ENCODE measurements around the gene MARCHF10. TPM values are rescaled to one million over a fixed set of nuclear protein-coding genes. Genes with fewer than 3 reads are reported as not detected.
A peak's percentile ranks its signal among the peaks of the same experiment; 100 is the strongest.

MARCHF10 gene
- total and polyA plus RNA-seq, 2 donors (not counting 1 experiment from before 2014, with no cell fraction given) = 0.17 TPM; not detected in 1

DNA sequence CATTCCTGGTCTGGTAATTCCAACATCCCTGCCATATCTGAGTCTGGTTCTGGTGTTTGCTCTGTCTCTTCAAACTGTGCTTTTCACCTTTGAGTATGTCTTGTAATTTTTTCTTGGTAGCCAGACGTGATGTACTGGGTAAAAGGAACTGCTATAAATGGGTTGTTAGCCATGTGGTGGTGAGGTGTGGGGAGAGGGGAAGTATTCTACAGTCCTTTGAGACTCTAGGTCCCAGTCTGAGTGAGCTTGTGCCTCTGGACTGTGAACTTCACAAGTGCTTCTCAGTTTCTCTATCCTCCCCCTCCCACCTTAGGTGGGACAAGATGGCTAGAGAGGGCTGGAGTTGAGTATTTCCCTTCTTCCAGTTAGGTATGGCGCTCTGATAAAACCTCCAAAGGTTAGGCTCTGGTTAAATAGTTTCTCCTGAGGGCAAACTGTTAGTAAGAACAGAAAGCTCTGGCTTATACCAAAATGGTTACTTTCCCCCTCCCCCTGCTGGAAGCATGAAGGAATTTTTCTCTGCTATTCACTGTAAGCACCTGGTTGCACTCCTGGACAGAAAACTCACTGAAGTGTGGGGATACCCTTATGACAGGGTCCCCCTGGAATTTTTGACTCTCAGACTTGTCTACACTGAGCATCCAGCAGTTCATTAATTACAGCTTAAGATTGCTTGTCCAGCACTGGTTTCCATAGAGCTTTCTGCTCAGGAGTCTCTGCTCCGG lies 87.8 kb downstream of the MARCHF10 start:
- no peak for TF ChIP-seq EZH2 (IDR thresholded peaks at IDR 0.05; ENCODE audit: low read length, missing control alignments)
- TF ChIP-seq, protein P1, sequence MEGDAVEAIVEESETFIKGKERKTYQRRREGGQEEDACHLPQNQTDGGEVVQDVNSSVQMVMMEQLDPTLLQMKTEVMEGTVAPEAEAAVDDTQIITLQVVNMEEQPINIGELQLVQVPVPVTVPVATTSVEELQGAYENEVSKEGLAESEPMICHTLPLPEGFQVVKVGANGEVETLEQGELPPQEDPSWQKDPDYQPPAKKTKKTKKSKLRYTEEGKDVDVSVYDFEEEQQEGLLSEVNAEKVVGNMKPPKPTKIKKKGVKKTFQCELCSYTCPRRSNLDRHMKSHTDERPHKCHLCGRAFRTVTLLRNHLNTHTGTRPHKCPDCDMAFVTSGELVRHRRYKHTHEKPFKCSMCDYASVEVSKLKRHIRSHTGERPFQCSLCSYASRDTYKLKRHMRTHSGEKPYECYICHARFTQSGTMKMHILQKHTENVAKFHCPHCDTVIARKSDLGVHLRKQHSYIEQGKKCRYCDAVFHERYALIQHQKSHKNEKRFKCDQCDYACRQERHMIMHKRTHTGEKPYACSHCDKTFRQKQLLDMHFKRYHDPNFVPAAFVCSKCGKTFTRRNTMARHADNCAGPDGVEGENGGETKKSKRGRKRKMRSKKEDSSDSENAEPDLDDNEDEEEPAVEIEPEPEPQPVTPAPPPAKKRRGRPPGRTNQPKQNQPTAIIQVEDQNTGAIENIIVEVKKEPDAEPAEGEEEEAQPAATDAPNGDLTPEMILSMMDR (conservative IDR thresholded peaks at IDR 0.05 in 1 of 2, IDR thresholded peaks at IDR 0.05 in 1 of 2; ENCODE audit: low read depth in 1 of 2, low read length in 2 of 2) = peak in 1 of 2 donors; percentile 24
- Histone ChIP-seq H3K9ac (ENCODE audit: insufficient read depth, low read length) (no peak overlapping the region), H3K4me2 (ENCODE audit: extremely low read depth, insufficient read depth, low read length) (no peak overlapping the region), H3K9me3 (ENCODE audit: control insufficient read depth, insufficient read depth, low read depth, low read length) (no peaks in the 10 kb centered on the region), H4K20me1 (ENCODE audit: control insufficient read depth, extremely low read depth, insufficient read depth, low read length) (no peaks in the 10 kb centered on the region), H3K4me3 (replicated peaks in 1 of 4; ENCODE audit: control extremely low read depth in 1 of 4, insufficient read depth in 1 of 4, low read depth in 3 of 4, low read length in 4 of 4) (no peak overlapping the region), H2AFZ (ENCODE audit: low read length) (no peak overlapping the region), H3K36me3 (ENCODE audit: control insufficient read depth, insufficient read depth, low read length) (no peaks in the 10 kb centered on the region), H3K27me3 (ENCODE audit: control insufficient read depth, insufficient read depth, low read length) (no peaks in the 10 kb centered on the region), H3K79me2 (ENCODE audit: control insufficient read depth, insufficient read depth, low read length) (no peaks in the 10 kb centered on the region), H3K27ac (ENCODE audit: insufficient read depth, low read length) (no peak overlapping the region), H3K4me1 (ENCODE audit: control insufficient read depth, extremely low read depth, insufficient read depth, low read length) (no peaks in the 10 kb centered on the region)
- peak in 1 of 2 donors; percentile 42 for DNase-seq (ENCODE audit: low read depth in 2 of 2)

DNA sequence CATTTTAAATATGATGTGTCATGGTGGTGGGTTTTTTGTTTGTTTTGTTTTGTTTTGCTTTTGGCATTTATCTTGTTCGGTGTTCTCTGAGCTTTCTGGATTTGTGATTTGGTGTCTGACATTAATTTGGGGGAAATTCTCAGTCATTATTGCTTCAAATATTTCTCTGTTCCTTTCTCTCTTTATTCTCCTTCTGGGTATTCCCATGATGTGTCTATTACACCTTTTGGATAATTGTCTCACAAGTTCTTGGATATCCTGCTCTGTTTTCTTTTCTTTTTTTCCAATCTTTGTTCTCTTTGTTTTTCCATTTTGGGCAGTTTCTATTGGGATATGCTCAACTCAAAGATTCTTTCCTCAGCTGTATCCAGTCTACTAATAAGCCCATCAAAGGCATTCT lies 88.5 kb downstream of the MARCHF10 start:
- Histone ChIP-seq H4K20me1 (ENCODE audit: control insufficient read depth, extremely low read depth, insufficient read depth, low read length) (no peaks in the 10 kb centered on the region), H3K9me3 (ENCODE audit: control insufficient read depth, insufficient read depth, low read depth, low read length) (no peaks in the 10 kb centered on the region), H3K79me2 (ENCODE audit: control insufficient read depth, insufficient read depth, low read length) (no peaks in the 10 kb centered on the region), H3K4me2 (ENCODE audit: extremely low read depth, insufficient read depth, low read length) (no peak overlapping the region), H3K9ac (ENCODE audit: insufficient read depth, low read length) (no peak overlapping the region), H3K27ac (ENCODE audit: insufficient read depth, low read length) (no peak overlapping the region), H2AFZ (ENCODE audit: low read length) (no peak overlapping the region), H3K27me3 (ENCODE audit: control insufficient read depth, insufficient read depth, low read length) (no peaks in the 10 kb centered on the region), H3K4me3 (replicated peaks in 1 of 4; ENCODE audit: control extremely low read depth in 1 of 4, insufficient read depth in 1 of 4, low read depth in 3 of 4, low read length in 4 of 4) (no peak overlapping the region), H3K4me1 (ENCODE audit: control insufficient read depth, extremely low read depth, insufficient read depth, low read length) (peaks cover 2% of the 10 kb centered on the region), H3K36me3 (ENCODE audit: control insufficient read depth, insufficient read depth, low read length) (no peaks in the 10 kb centered on the region)
- no peak for DNase-seq (ENCODE audit: low read depth in 2 of 2)
- no peak for TF ChIP-seq EZH2 (IDR thresholded peaks at IDR 0.05; ENCODE audit: low read length, missing control alignments)
- TF ChIP-seq, protein P1 (conservative IDR thresholded peaks at IDR 0.05 in 1 of 2, IDR thresholded peaks at IDR 0.05 in 1 of 2; ENCODE audit: low read depth in 1 of 2, low read length in 2 of 2) = no peak

DNA sequence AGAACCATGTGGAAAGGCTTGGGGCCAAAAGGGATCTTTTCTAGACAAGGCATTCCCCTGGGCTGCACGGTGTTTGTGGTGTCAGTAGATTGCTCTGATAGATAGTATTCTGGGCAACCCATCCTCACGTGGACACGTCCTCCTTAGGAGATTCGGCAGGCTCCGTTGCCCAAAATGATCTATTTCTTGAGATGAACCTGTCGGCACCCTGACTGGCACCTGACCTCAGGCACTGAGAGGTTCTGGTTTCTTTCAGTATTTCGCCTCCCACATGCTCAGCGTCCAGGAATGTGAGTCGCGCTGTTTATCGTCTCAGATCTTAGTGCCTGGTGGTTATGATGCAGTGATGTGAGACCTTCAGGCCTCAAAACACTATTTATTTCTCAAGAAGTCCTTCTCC lies 89.7 kb downstream of the MARCHF10 start:
- no peak overlapping the region for H3K9ac ChIP-seq (ENCODE audit: insufficient read depth, low read length)
- no peaks in the 10 kb centered on the region for H3K9me3 ChIP-seq (ENCODE audit: control insufficient read depth, insufficient read depth, low read depth, low read length)
- no peaks in the 10 kb centered on the region for H3K27me3 ChIP-seq (ENCODE audit: control insufficient read depth, insufficient read depth, low read length)
- H3K27ac ChIP-seq (ENCODE audit: insufficient read depth, low read length) = no peak overlapping the region
- H3K4me2 ChIP-seq (ENCODE audit: extremely low read depth, insufficient read depth, low read length) = no peak overlapping the region
- H3K36me3 ChIP-seq (ENCODE audit: control insufficient read depth, insufficient read depth, low read length) = no peaks in the 10 kb centered on the region
- TF ChIP-seq, protein P1 (conservative IDR thresholded peaks at IDR 0.05 in 1 of 2, IDR thresholded peaks at IDR 0.05 in 1 of 2; ENCODE audit: low read depth in 1 of 2, low read length in 2 of 2) = no peak
- TF ChIP-seq EZH2 (IDR thresholded peaks at IDR 0.05; ENCODE audit: low read length, missing control alignments) = no peak
- H2AFZ ChIP-seq (ENCODE audit: low read length) = no peak overlapping the region
- no peaks in the 10 kb centered on the region for H4K20me1 ChIP-seq (ENCODE audit: control insufficient read depth, extremely low read depth, insufficient read depth, low read length)
- no peak overlapping the region for H3K4me3 ChIP-seq (replicated peaks in 1 of 4; ENCODE audit: control extremely low read depth in 1 of 4, insufficient read depth in 1 of 4, low read depth in 3 of 4, low read length in 4 of 4)
- H3K79me2 ChIP-seq (ENCODE audit: control insufficient read depth, insufficient read depth, low read length) = no peaks in the 10 kb centered on the region
- DNase-seq (ENCODE audit: low read depth in 2 of 2) = peak; percentile 45 to 86
- H3K4me1 ChIP-seq (ENCODE audit: control insufficient read depth, extremely low read depth, insufficient read depth, low read length) = peaks cover 8% of the 10 kb centered on the region

Measured in fibroblast of lung (primary cell).